ENCODE measurements around the gene MACROD2.

- TF ChIP-seq CTCF (IDR thresholded peaks at IDR 0.05) (peak; percentile 26), EZH2 (IDR thresholded peaks at IDR 0.05; ENCODE audit: borderline replicate concordance, insufficient read depth, low read depth, low read length, poor library complexity, severe bottlenecking) (no peak)
These were observed 1648.4 kb downstream of the MACROD2 start for GRCh38 chr20:15643713-15644112.
